H1 (cell line): ENCODE measurements around the gene TSC1. TPM values are rescaled to one million over a fixed set of nuclear protein-coding genes. Genes with fewer than 3 reads are reported as not detected.

Experiments used
- CTCF ChIA-PET: fragments of 300-600 bp; sonication (Branson Sonifier 250); formaldehyde crosslinking; loops from one replicate; lab custom pipeline; 2021; ENCODE audit not compliant: partially characterized antibody; lab: Charles Lee
- POLR2A ChIA-PET: fragments of 300-600 bp; sonication (Branson Sonifier 250); formaldehyde crosslinking; loops from one replicate; lab custom pipeline; 2021; ENCODE audit warnings: inconsistent platforms; ENCODE audit not compliant: partially characterized antibody; lab: Charles Lee
- DNase-seq, 2 experiments: peaks; one replicate each; pipeline versions ENCODE4 v3.0.0 to v3.0.0-alpha.2; 2010 to 2022; ENCODE audit warnings: low spot score in 2 of 2, low read depth in 1 of 2, mixed read lengths in 1 of 2
- FAIRE-seq: peaks from 2 replicates; lab custom pipeline; 2011; peaks lifted over from hg19 to GRCh38; lab: Jason Lieb, UNC
- H2AFZ ChIP-seq: 2 replicates; pipeline ENCODE4 v1.8.1; 2012; ENCODE audit warnings: low read length, inconsistent platforms
- H2AK5ac ChIP-seq: 2 replicates; pipeline ENCODE4 v1.6.1; 2013; ENCODE audit warnings: low read depth, low read length
- H2BK120ac ChIP-seq: replicated peaks from 2 replicates; pipeline ENCODE3; 2013; ENCODE audit warnings: low read depth, low read length, inconsistent platforms
- H2BK12ac ChIP-seq: 2 replicates; pipeline ENCODE4 v1.6.1; 2013; ENCODE audit warnings: low read depth, low read length
- H2BK15ac ChIP-seq: 2 replicates; pipeline ENCODE4 v1.6.1; 2013; ENCODE audit warnings: low read length
- H2BK20ac ChIP-seq: 2 replicates; pipeline ENCODE4 v1.6.1; 2013; ENCODE audit warnings: low read length
- H2BK5ac ChIP-seq: 2 replicates; pipeline ENCODE4 v1.6.1; 2013; ENCODE audit warnings: low read depth, low read length
- H3K14ac ChIP-seq: 2 replicates; pipeline ENCODE4 v1.6.1; 2013; ENCODE audit warnings: inconsistent platforms; ENCODE audit not compliant: insufficient read length
- H3K18ac ChIP-seq: 2 replicates; pipeline ENCODE4 v1.6.1; 2013; ENCODE audit warnings: low read length; ENCODE audit errors: extremely low read depth
- H3K23ac ChIP-seq: 2 replicates; pipeline ENCODE4 v1.6.1; 2013; ENCODE audit warnings: inconsistent platforms; ENCODE audit not compliant: insufficient read length
- H3K23me2 ChIP-seq: 2 replicates; pipeline ENCODE4 v1.6.1; 2013; ENCODE audit warnings: low read depth, low read length
- H3K27ac ChIP-seq: 2 replicates; pipeline ENCODE4 v1.6.1; 2011; ENCODE audit warnings: low read depth, low read length, inconsistent platforms
- H3K27me3 ChIP-seq, 4 experiments: replicated peaks in 1 of 4; 1 replicate in 1 of 4; 2 replicates in 3 of 4; pipeline versions ENCODE4 v1.6.1 to v1.8.1; 2011 to 2013; ENCODE audit warnings: low read length in 3 of 4, mild to moderate bottlenecking in 3 of 4, inconsistent platforms in 2 of 4, mixed read lengths in 2 of 4, moderate library complexity in 1 of 4; ENCODE audit not compliant: control insufficient read depth in 3 of 4, insufficient read depth in 3 of 4; ENCODE audit errors: extremely low read depth in 1 of 4
- H3K36me3 ChIP-seq, 4 experiments: 2 replicates each; pipeline versions ENCODE4 v1.6.1 to v1.8.1; 2011 to 2013; ENCODE audit warnings: mild to moderate bottlenecking in 4 of 4, low read length in 3 of 4, moderate library complexity in 2 of 4, control low read depth in 1 of 4, inconsistent platforms in 1 of 4; ENCODE audit not compliant: insufficient read depth in 4 of 4, control insufficient read depth in 2 of 4
- H3K4ac ChIP-seq: replicated peaks from 2 replicates; pipeline ENCODE3; 2013; ENCODE audit warnings: low read length, low read depth, mixed read lengths, inconsistent platforms; ENCODE audit not compliant: insufficient read length
- H3K4me1 ChIP-seq, 4 experiments: replicated peaks in 1 of 4; 1 replicate in 1 of 4; 2 replicates in 3 of 4; pipeline versions ENCODE4 v1.6.1 to v1.8.1; 2011 to 2013; ENCODE audit warnings: low read length in 3 of 4, inconsistent platforms in 2 of 4, mixed read lengths in 1 of 4; ENCODE audit not compliant: insufficient read depth in 4 of 4, control insufficient read depth in 3 of 4
- H3K4me2 ChIP-seq, 2 experiments: 2 replicates each; pipeline versions ENCODE4 v1.6.1 to v1.8.1; 2011 to 2013; ENCODE audit warnings: low read depth in 2 of 2, low read length in 2 of 2, control low read depth in 1 of 2, inconsistent platforms in 1 of 2, mild to moderate bottlenecking in 1 of 2; ENCODE audit not compliant: insufficient read depth in 1 of 2
- H3K4me3 ChIP-seq, 4 experiments: fragments of 200-600, 300-600 bp in 1 of 4; sonication (generic), shearing (Covaris generic), sonication (Bioruptor Twin) in 1 of 4; 2 replicates each; pipeline versions ENCODE4 v1.5.1 to v1.8.1; 2011 to 2016; ENCODE audit warnings: low read length in 4 of 4, low read depth in 3 of 4, control low read depth in 2 of 4, inconsistent platforms in 2 of 4, mild to moderate bottlenecking in 2 of 4, mixed read lengths in 1 of 4, moderate library complexity in 1 of 4; ENCODE audit not compliant: insufficient read depth in 2 of 4; ENCODE audit errors: extremely low read depth in 1 of 4
- H3K56ac ChIP-seq: replicated peaks from 2 replicates; pipeline ENCODE3; 2013; ENCODE audit warnings: low read depth, mild to moderate bottlenecking, mixed read lengths, low read length, inconsistent platforms; ENCODE audit not compliant: insufficient read length
- H3K79me1 ChIP-seq: 2 replicates; pipeline ENCODE4 v1.6.1; 2013; ENCODE audit warnings: low read depth, low read length, control low read depth
- H3K79me2 ChIP-seq, 2 experiments: 2 replicates each; pipeline versions ENCODE4 v1.6.1 to v1.8.1; 2012 to 2013; ENCODE audit warnings: low read length in 2 of 2, mild to moderate bottlenecking in 2 of 2, inconsistent platforms in 1 of 2; ENCODE audit not compliant: insufficient read depth in 2 of 2, control insufficient read depth in 1 of 2
- H3K9ac ChIP-seq, 4 experiments: replicated peaks in 1 of 4; 1 replicate in 1 of 4; 2 replicates in 3 of 4; pipeline versions ENCODE4 v1.6.1 to v1.8.1; 2011 to 2013; ENCODE audit warnings: low read depth in 3 of 4, low read length in 3 of 4, control low read depth in 2 of 4, mild to moderate bottlenecking in 2 of 4, moderate library complexity in 2 of 4, inconsistent platforms in 1 of 4; ENCODE audit errors: extremely low read depth in 1 of 4
- H3K9me3 ChIP-seq, 2 experiments: 2 replicates each; pipeline versions ENCODE4 v1.6.1 to v1.8.1; 2012 to 2013; ENCODE audit warnings: mild to moderate bottlenecking in 2 of 2, moderate library complexity in 2 of 2, control low read depth in 1 of 2, inconsistent platforms in 1 of 2, low read depth in 1 of 2, low read length in 1 of 2, mixed read lengths in 1 of 2; ENCODE audit not compliant: insufficient read depth in 2 of 2
- H4K20me1 ChIP-seq, 2 experiments: replicated peaks in 1 of 2; 2 replicates each; pipeline versions ENCODE3 to v1.8.1; 2011 to 2013; ENCODE audit warnings: inconsistent platforms in 2 of 2, low read length in 2 of 2, mild to moderate bottlenecking in 1 of 2; ENCODE audit not compliant: insufficient read depth in 2 of 2, control insufficient read depth in 1 of 2
- H4K5ac ChIP-seq: 2 replicates; pipeline ENCODE4 v1.6.1; 2013; ENCODE audit warnings: low read length, low read depth, mixed read lengths, inconsistent platforms; ENCODE audit not compliant: insufficient read length
- H4K8ac ChIP-seq: 2 replicates; pipeline ENCODE4 v1.8.0; 2013; ENCODE audit warnings: mild to moderate bottlenecking, moderate library complexity, low read length, inconsistent platforms; ENCODE audit not compliant: insufficient read depth; ENCODE audit errors: extremely low read depth
- H4K91ac ChIP-seq: replicated peaks from 2 replicates; pipeline ENCODE3; 2013; ENCODE audit warnings: low read length, mixed read lengths, inconsistent platforms; ENCODE audit not compliant: insufficient read length
- CHD2 ChIP-seq: IDR thresholded peaks from 2 replicates; pipeline ENCODE4 v1.6.1; 2012; ENCODE audit warnings: low read length, improper control_type of control experiment
- CTBP2 ChIP-seq: IDR thresholded peaks from 2 replicates; pipeline ENCODE4 v1.7.0; 2011; ENCODE audit warnings: borderline replicate concordance, mild to moderate bottlenecking, moderate library complexity, mixed read lengths, low read length; ENCODE audit not compliant: insufficient read depth, insufficient read length
- EP300 ChIP-seq, 2 experiments: IDR thresholded peaks; 1 replicate in 1 of 2; 2 replicates in 1 of 2; pipeline ENCODE4 v1.6.1; 2011 to 2012; ENCODE audit warnings: low read depth in 2 of 2, low read length in 2 of 2, mild to moderate bottlenecking in 2 of 2, borderline replicate concordance in 1 of 2, inconsistent platforms in 1 of 2, moderate library complexity in 1 of 2
- KDM1A ChIP-seq: fragments of 200-600, 300-600 bp; sonication (generic); IDR thresholded peaks from 2 replicates; pipeline ENCODE4 v1.7.1; 2016; ENCODE audit warnings: mild to moderate bottlenecking, low read length, borderline replicate concordance
- SAP30 ChIP-seq: fragments of 300-600 bp; sonication (generic); IDR thresholded peaks from 2 replicates; pipeline ENCODE4 v1.7.1; 2012; ENCODE audit warnings: low read length, moderate library complexity, mild to moderate bottlenecking, inconsistent platforms; ENCODE audit not compliant: insufficient read depth, insufficient replicate concordance
- SP2 ChIP-seq: IDR thresholded peaks from 2 replicates; pipeline ENCODE4 v1.6.1; 2012; ENCODE audit warnings: mild to moderate bottlenecking, low read length, inconsistent platforms
- SP4 ChIP-seq: IDR thresholded peaks from 2 replicates; pipeline ENCODE4 v1.6.1; 2012; ENCODE audit warnings: low read length, inconsistent platforms
- SRF ChIP-seq: IDR thresholded peaks from 2 replicates; pipeline ENCODE4 v1.6.1; 2011; ENCODE audit warnings: mild to moderate bottlenecking, low read depth, low read length, moderate library complexity
- USF2 ChIP-seq: IDR thresholded peaks from 2 replicates; pipeline ENCODE4 v1.6.1; 2011; ENCODE audit warnings: low read length, improper control_type of control experiment
- WGBS, 2 experiments: shearing (Covaris generic) in 1 of 2; methylation state at CpG; one replicate each; pipeline versions ENCODE4 v1.1.6 to v1.1.7; 2013 to 2015; ENCODE audit warnings: low lambda C conversion rate in 2 of 2, mixed read lengths in 2 of 2, inconsistent platforms in 1 of 2, low coverage in 1 of 2, missing lambda C conversion rate in 1 of 2; ENCODE audit not compliant: insufficient replicate concordance in 2 of 2, insufficient coverage in 1 of 2, insufficient read length in 1 of 2; ENCODE audit errors: extremely low coverage in 1 of 2, missing lambda C conversion rate in 1 of 2; 5-methylcytosine and 5-hydroxymethylcytosine counted together
- polyA plus RNA-seq, 7 experiments: library from polyadenylated mRNA; depleted of rRNA in 3 of 7; stranded (reverse) in 5 of 7; unstranded in 2 of 7; fragments of >200 nt in 5 of 7; fragments of 200-250 nt in 2 of 7; gene quantifications; 1 replicate in 5 of 7; 2 replicates in 1 of 7; 4 replicates in 1 of 7; pipeline versions ENCODE4 v1.2.1 to v1.2.3, GENCODE V29; 2011 to 2013; ENCODE audit warnings: missing spikeins in 2 of 7, mixed read lengths in 2 of 7
- total RNA-seq: library from RNA; stranded (reverse); fragmentation: NEBNext Ultra II Directional; extraction: Animal tissue kit (Norgen Biotek cat#: 25700); gene quantifications from 2 replicates; pipeline ENCODE4 v1.2.1, GENCODE V29; 2021

Gene TSC1
- total and polyA plus RNA-seq, 2 of the 8 experiments (the other 6 are each of a cell fraction or from before 2014, with no cell fraction given): 37.2 to 46.0 TPM

GRCh38 chr9:132989014-132989310, 44.5 kb upstream of the TSC1 start:
- Histone ChIP-seq H3K79me2 (no peaks in the 10 kb centered on the region), H2AK5ac (no peak overlapping the region), H2BK12ac (no peak overlapping the region), H3K36me3 (no peaks in the 10 kb centered on the region), H2AFZ (no peak overlapping the region), H3K56ac (no peak overlapping the region), H2BK20ac (no peak overlapping the region), H4K5ac (no peak overlapping the region), H3K14ac (no peak overlapping the region), H2BK15ac (no peak overlapping the region), H4K8ac (no peak overlapping the region), H3K27ac (no peak overlapping the region), H3K18ac (no peak overlapping the region), H3K23me2 (no peaks in the 10 kb centered on the region), H2BK5ac (no peak overlapping the region), H2BK120ac (no peak overlapping the region), H4K91ac (no peak overlapping the region), H4K20me1 (no peaks in the 10 kb centered on the region), H3K23ac (no peak overlapping the region), H3K4me1 (peaks cover 0 to 3% (median 0%) of the 10 kb centered on the region in 4 experiments; a peak in 3 of 7 replicates), H3K27me3 (peaks cover 0 to 5% (median 0%) of the 10 kb centered on the region in 4 experiments; a peak in 1 of 7 replicates), H3K4me3 (no peak overlapping the region), H3K79me1 (no peaks in the 10 kb centered on the region)
- ChIA-PET CTCF (interaction anchor here (0.9 to 1.4 kb wide), 4 partner anchors 16 to 51 kb away, joined by 3 to 5 read pairs (median 3); no protein-coding TSS in a partner anchor), POLR2A (no interaction called here)
- WGBS, 2 experiments: 96% methylated on average over 12 of the region's 13 CpGs; no CpG with 5 or more reads in 1 of the 2 experiments
- FAIRE-seq (no peak), DNase-seq (no peak)
- TF ChIP-seq EP300 (IDR thresholded peaks at IDR 0.05; ENCODE audit: borderline replicate concordance in 1 of 2, low read depth in 2 of 2, low read length in 2 of 2) (no peak), CTBP2 (no peak), KDM1A (no peak), SP4 (no peak), SAP30 (no peak), SP2 (no peak), SRF (no peak), USF2 (no peak), CHD2 (no peak)
- TF ChIP-seq, all 59 proteins: peak for 0
- H3K4ac ChIP-seq: no peak overlapping the region
- no peak overlapping the region for H3K4me2 ChIP-seq
- H3K9me3 ChIP-seq: no peaks in the 10 kb centered on the region
- H3K9ac ChIP-seq: no peak overlapping the region
